Chondrocyte (in vitro differentiated cells): ENCODE data around the gene CYTH3. TPM values are rescaled to one million over a fixed set of nuclear protein-coding genes. Genes with fewer than 3 reads are reported as not detected.

Source experiments
- DNase-seq: peaks from one replicate; pipeline ENCODE4 v3.0.0; 2021; ENCODE audit warnings: mixed read lengths, low spot score
- H3K27ac Mint-ChIP-seq: one replicate; pipeline ENCODE4 v1.8.0; 2021; ENCODE audit warnings: mild to moderate bottlenecking, moderate library complexity, mixed read lengths; ENCODE audit not compliant: unreplicated experiment
- H3K27me3 Mint-ChIP-seq: 2 replicates; pipeline ENCODE4 v1.8.0; 2021; ENCODE audit warnings: low read depth, mixed read lengths
- H3K36me3 Mint-ChIP-seq: 2 replicates; pipeline ENCODE4 v1.8.0; 2021; ENCODE audit warnings: low read depth, mixed read lengths
- H3K4me1 Mint-ChIP-seq: 2 replicates; pipeline ENCODE4 v1.8.0; 2021; ENCODE audit warnings: low read depth, mild to moderate bottlenecking, mixed read lengths
- H3K4me3 Mint-ChIP-seq: one replicate; pipeline ENCODE4 v1.8.0; 2021; ENCODE audit warnings: mild to moderate bottlenecking, moderate library complexity, mixed read lengths; ENCODE audit not compliant: unreplicated experiment
- H3K9me3 Mint-ChIP-seq: 2 replicates; pipeline ENCODE4 v1.8.0; 2021; ENCODE audit warnings: low read depth, mixed read lengths
- total RNA-seq: library from RNA; stranded (reverse); gene quantifications from 3 replicates; pipeline ENCODE4 v1.2.1, GENCODE V29; 2021
- TF ChIP-seq, protein P1 (sequence below): fragments of 200-600 bp; sonication (generic); IDR thresholded peaks from 2 replicates; pipeline ENCODE4 v1.5.0; 2021; ENCODE audit warnings: antibody characterized with exemption, mild to moderate bottlenecking, moderate library complexity

CYTH3 gene
- total RNA-seq, 1 donor from 2014 or later: 58.4 TPM

GRCh38 chr7:6279341-6279740, 6.9 kb upstream of the CYTH3 start:
- Mint-ChIP-seq H3K4me3 (no peak overlapping the region), H3K27me3 (no peaks in the 10 kb centered on the region), H3K36me3 (no peaks in the 10 kb centered on the region), H3K9me3 (peaks cover 3% of the 10 kb centered on the region), H3K27ac (no peak overlapping the region), H3K4me1 (peaks cover 45% of the 10 kb centered on the region)
- DNase-seq: no peak
- TF ChIP-seq, protein P1, sequence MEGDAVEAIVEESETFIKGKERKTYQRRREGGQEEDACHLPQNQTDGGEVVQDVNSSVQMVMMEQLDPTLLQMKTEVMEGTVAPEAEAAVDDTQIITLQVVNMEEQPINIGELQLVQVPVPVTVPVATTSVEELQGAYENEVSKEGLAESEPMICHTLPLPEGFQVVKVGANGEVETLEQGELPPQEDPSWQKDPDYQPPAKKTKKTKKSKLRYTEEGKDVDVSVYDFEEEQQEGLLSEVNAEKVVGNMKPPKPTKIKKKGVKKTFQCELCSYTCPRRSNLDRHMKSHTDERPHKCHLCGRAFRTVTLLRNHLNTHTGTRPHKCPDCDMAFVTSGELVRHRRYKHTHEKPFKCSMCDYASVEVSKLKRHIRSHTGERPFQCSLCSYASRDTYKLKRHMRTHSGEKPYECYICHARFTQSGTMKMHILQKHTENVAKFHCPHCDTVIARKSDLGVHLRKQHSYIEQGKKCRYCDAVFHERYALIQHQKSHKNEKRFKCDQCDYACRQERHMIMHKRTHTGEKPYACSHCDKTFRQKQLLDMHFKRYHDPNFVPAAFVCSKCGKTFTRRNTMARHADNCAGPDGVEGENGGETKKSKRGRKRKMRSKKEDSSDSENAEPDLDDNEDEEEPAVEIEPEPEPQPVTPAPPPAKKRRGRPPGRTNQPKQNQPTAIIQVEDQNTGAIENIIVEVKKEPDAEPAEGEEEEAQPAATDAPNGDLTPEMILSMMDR: no peak

DNA sequence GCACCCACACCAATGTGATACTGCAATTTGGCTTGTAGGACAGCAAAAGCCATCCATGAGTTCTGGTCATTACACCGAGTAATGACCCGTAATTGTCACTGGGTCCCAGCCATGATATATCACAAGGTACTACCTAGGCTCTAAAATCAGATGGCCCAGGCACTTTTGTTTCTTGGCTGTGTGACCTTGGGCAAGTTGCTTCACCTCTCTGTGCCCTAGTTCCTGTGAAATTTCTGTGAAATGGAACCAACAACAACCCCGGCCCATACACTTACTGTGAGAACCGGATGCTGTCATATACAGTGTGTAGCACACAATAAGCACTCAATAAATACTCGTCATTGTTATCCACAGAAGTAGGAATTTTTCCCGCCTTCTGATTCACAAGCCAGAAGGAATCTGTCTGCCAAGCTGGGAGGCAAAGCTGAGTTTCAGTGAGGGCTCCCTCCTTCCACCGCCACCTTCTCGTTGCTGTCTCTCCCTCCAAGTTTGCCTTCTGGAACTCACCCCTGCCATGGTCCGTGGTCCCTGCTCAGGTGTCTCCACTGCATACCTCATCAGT, 6.4 kb upstream of the CYTH3 start:
- Mint-ChIP-seq H3K4me3 (no peak overlapping the region), H3K36me3 (no peaks in the 10 kb centered on the region), H3K27ac (no peak overlapping the region), H3K9me3 (no peaks in the 10 kb centered on the region), H3K27me3 (no peaks in the 10 kb centered on the region), H3K4me1 (peaks cover 40% of the 10 kb centered on the region)
- no peak for DNase-seq
- TF ChIP-seq, protein P1: no peak

GRCh38 chr7:6277476-6277875, 5.1 kb upstream of the CYTH3 start:
- Mint-ChIP-seq H3K27ac (no peak overlapping the region), H3K27me3 (no peaks in the 10 kb centered on the region), H3K9me3 (no peaks in the 10 kb centered on the region), H3K4me3 (no peak overlapping the region), H3K36me3 (no peaks in the 10 kb centered on the region), H3K4me1 (peaks cover 37% of the 10 kb centered on the region)
- DNase-seq: no peak
- TF ChIP-seq, protein P1: no peak

DNA sequence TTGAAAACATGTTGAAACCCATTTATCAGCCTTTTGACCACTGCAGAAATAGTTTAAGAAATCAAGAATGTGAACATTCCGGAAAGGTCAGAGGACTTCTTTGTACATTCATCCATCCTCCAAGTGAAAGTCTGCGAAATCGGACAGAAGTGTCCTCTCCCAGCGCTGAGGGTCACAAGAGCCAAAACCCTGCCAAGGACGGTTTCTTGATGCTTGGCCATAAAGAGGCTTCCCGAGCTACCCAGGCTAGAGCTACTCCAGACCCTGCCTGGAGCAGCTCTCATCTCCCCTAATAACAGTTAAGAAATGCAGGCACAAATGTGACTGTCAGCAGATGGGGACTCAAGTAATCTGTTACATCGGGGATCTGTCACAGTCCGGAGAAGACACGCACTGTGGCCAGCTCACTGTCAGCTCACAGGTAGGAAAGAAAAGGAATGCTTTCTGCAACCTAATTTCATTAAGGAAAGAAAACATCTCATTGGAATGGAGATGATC, 4.5 kb upstream of the CYTH3 start:
- DNase-seq: no peak
- Mint-ChIP-seq H3K4me3 (no peak overlapping the region), H3K9me3 (no peaks in the 10 kb centered on the region), H3K36me3 (no peaks in the 10 kb centered on the region), H3K27ac (peak overlapping the region; percentile 65), H3K4me1 (peaks cover 35% of the 10 kb centered on the region), H3K27me3 (no peaks in the 10 kb centered on the region)
- TF ChIP-seq, protein P1: no peak

DNA sequence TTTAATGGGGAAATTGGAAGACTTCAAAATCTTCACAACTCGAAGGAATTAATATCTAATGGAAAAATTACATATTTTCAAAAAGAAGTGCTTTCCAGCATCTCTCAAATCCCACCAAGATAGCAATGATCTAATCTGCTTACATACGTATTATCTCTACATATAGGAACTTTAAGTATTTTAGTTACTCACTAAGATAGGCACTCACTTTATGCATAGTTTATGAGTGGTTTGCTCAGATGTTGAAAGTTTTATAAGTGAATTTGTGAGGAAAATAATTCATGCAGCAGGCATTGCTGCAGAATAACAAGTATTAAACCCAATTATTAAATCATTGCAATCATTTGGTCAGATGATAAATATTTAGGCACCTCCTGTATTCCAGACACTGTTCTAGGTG, 2.3 kb upstream of the CYTH3 start:
- H3K4me1 Mint-ChIP-seq: peaks cover 52% of the 10 kb centered on the region
- H3K27me3 Mint-ChIP-seq: no peaks in the 10 kb centered on the region
- DNase-seq: no peak
- H3K27ac Mint-ChIP-seq: no peak overlapping the region
- no peaks in the 10 kb centered on the region for H3K36me3 Mint-ChIP-seq
- H3K4me3 Mint-ChIP-seq: no peak overlapping the region
- TF ChIP-seq, protein P1: no peak
- no peaks in the 10 kb centered on the region for H3K9me3 Mint-ChIP-seq
